HCT116 (cell line): ENCODE results near the gene SLC6A7. TPM values are rescaled to one million over a fixed set of nuclear protein-coding genes. Genes with fewer than 3 reads are reported as not detected.

ENCODE experiments used
- ATAC-seq: fragments of 200-7000 bp; cut with Tn5 transposase; 2 replicates; pipeline ENCODE4 v1.9.1; 2020; ENCODE audit warnings: mild to moderate bottlenecking, moderate library complexity
- BruUV-seq: library from RNA; stranded (reverse); fragments of 400-500 nt; replicated peaks from 2 replicates; lab custom pipeline; 2021; lab: Mats Ljungman, UMichigan
- CTCF ChIA-PET: fragments of 300-600 bp; sonication (Branson Sonifier 250); formaldehyde crosslinking; loops from one replicate; lab custom pipeline; 2021; ENCODE audit warnings: antibody characterized with exemption; lab: Charles Lee
- POLR2A ChIA-PET: fragments of 300-600, 350-600 bp; sonication (Branson Sonifier 250); formaldehyde crosslinking; loops from one replicate; lab custom pipeline; 2021; ENCODE audit warnings: antibody characterized with exemption; lab: Charles Lee
- RAD21 ChIA-PET, 2 experiments: fragments of 300-600 bp; sonication (Branson Sonifier 250); formaldehyde crosslinking; loops; one replicate each; lab custom pipeline; 2023; ENCODE audit warnings: low total read pairs in 2 of 2; ENCODE audit not compliant: uncharacterized antibody in 2 of 2, unreplicated experiment in 2 of 2, low non-redundant PET in 1 of 2; lab: Charles Lee
- DNase-seq: peaks from one replicate; pipeline ENCODE4 v3.0.0-alpha.2; 2010; ENCODE audit warnings: low read depth, low spot score
- H2AFZ ChIP-seq: fragments of 200-600 bp; shearing (Covaris generic), sonication (generic); 2 replicates; pipeline ENCODE4 v1.6.1; 2017; ENCODE audit warnings: low read depth, mixed run types, mixed read lengths, antibody characterized with exemption, low read length; ENCODE audit not compliant: poor library complexity, severe bottlenecking
- H3K27ac ChIP-seq: 2 replicates; pipeline ENCODE4 v1.5.1; 2012; ENCODE audit warnings: low read depth, low read length
- H3K27me3 ChIP-seq: fragments of 200-600 bp; sonication (generic); 2 replicates; pipeline ENCODE4 v1.6.1; 2016; ENCODE audit warnings: mixed run types, low read length, mixed read lengths; ENCODE audit not compliant: insufficient read depth
- H3K36me3 ChIP-seq, 2 experiments: fragments of 200-500 bp in 1 of 2; fragments of 200-600 bp in 1 of 2; sonication (Bioruptor generic) in 1 of 2; sonication (generic) in 1 of 2; 2 replicates each; pipeline versions ENCODE4 v1.5.1 to v1.6.1; 2014 to 2016; ENCODE audit warnings: low read length in 2 of 2, inconsistent platforms in 1 of 2, mixed read lengths in 1 of 2, mixed run types in 1 of 2; ENCODE audit not compliant: insufficient read depth in 2 of 2, control insufficient read depth in 1 of 2
- H3K4me1 ChIP-seq, 2 experiments: fragments of 200-600 bp in 1 of 2; sonication (generic) in 1 of 2; 2 replicates each; pipeline versions ENCODE4 v1.5.1 to v1.6.1; 2012 to 2017; ENCODE audit warnings: low read length in 2 of 2, inconsistent platforms in 1 of 2, mild to moderate bottlenecking in 1 of 2, mixed read lengths in 1 of 2, mixed run types in 1 of 2, moderate library complexity in 1 of 2; ENCODE audit not compliant: insufficient read depth in 2 of 2, control insufficient read depth in 1 of 2
- H3K4me2 ChIP-seq: fragments of 200-600 bp; sonication (generic); 2 replicates; pipeline ENCODE4 v1.6.1; 2017; ENCODE audit warnings: mixed run types, low read length, mixed read lengths
- H3K4me3 ChIP-seq, 2 experiments: fragments of 200-600 bp in 1 of 2; sonication (generic) in 1 of 2; replicated peaks in 1 of 2; 2 replicates each; pipeline ENCODE4 v1.5.1; 2011 to 2016; ENCODE audit warnings: low read length in 2 of 2, control low read depth in 1 of 2, low read depth in 1 of 2, mild to moderate bottlenecking in 1 of 2, mixed read lengths in 1 of 2, mixed run types in 1 of 2
- H3K79me2 ChIP-seq: fragments of 200-600 bp; sonication (generic); 2 replicates; pipeline ENCODE4 v1.6.1; 2017; ENCODE audit warnings: mild to moderate bottlenecking, mixed run types, low read length, moderate library complexity, mixed read lengths; ENCODE audit not compliant: insufficient read depth
- H3K9ac ChIP-seq: fragments of 200-600 bp; sonication (generic); 2 replicates; pipeline ENCODE4 v1.6.1; 2016; ENCODE audit warnings: low read length, mixed read lengths
- H3K9me2 ChIP-seq: fragments of 200-600 bp; sonication (generic), shearing (Covaris generic); 2 replicates; pipeline ENCODE4 v1.6.1; 2017; ENCODE audit warnings: mixed run types, mild to moderate bottlenecking, moderate library complexity; ENCODE audit not compliant: insufficient read depth
- H3K9me3 ChIP-seq, 2 experiments: fragments of 200-500 bp in 1 of 2; fragments of 200-600 bp in 1 of 2; sonication (Bioruptor generic) in 1 of 2; sonication (generic) in 1 of 2; 2 replicates each; pipeline ENCODE4 v1.6.1; 2014 to 2017; ENCODE audit warnings: low read length in 2 of 2, mixed read lengths in 2 of 2, inconsistent platforms in 1 of 2, low read depth in 1 of 2, mild to moderate bottlenecking in 1 of 2, mixed run types in 1 of 2, moderate library complexity in 1 of 2; ENCODE audit not compliant: control insufficient read depth in 1 of 2, insufficient read depth in 1 of 2
- H4K20me1 ChIP-seq: fragments of 200-600 bp; sonication (generic), shearing (Covaris generic); 2 replicates; pipeline ENCODE4 v1.6.1; 2017; ENCODE audit warnings: mixed run types, mild to moderate bottlenecking, moderate library complexity; ENCODE audit not compliant: insufficient read depth
- ATF3 ChIP-seq: IDR thresholded peaks from 2 replicates; pipeline ENCODE4 v1.6.1; 2012
- CBX3 ChIP-seq: IDR thresholded peaks from 2 replicates; pipeline ENCODE4 v1.6.1; 2012; ENCODE audit warnings: low read depth
- CEBPB ChIP-seq: IDR thresholded peaks from 2 replicates; pipeline ENCODE4 v1.6.1; 2012; ENCODE audit warnings: low read depth
- ELF1 ChIP-seq: IDR thresholded peaks from 2 replicates; pipeline ENCODE4 v1.6.1; 2012; ENCODE audit warnings: low read depth, borderline replicate concordance
- EZH2 ChIP-seq: fragments of 200-600 bp; sonication (generic); IDR thresholded peaks from 2 replicates; pipeline ENCODE4 v1.6.1; 2017; ENCODE audit warnings: antibody characterized with exemption, mixed run types
- FOSL1 ChIP-seq: IDR thresholded peaks from 2 replicates; pipeline ENCODE4 v1.6.1; 2012; ENCODE audit warnings: low read depth
- POLR2A ChIP-seq: IDR thresholded peaks from 2 replicates; pipeline ENCODE4 v1.7.0; 2011; ENCODE audit warnings: borderline replicate concordance; ENCODE audit not compliant: insufficient read depth, insufficient read length; ENCODE audit errors: extremely low read depth
- POLR2AphosphoS5 ChIP-seq: IDR thresholded peaks from 2 replicates; pipeline ENCODE4 v1.6.1; 2011; ENCODE audit warnings: mild to moderate bottlenecking, low read depth, low read length, moderate library complexity
- SIN3A ChIP-seq: IDR thresholded peaks from 2 replicates; pipeline ENCODE4 v1.6.1; 2012; ENCODE audit warnings: low read depth
- SP1 ChIP-seq: IDR thresholded peaks from 2 replicates; pipeline ENCODE4 v1.6.1; 2012; ENCODE audit warnings: low read depth
- SRF ChIP-seq: IDR thresholded peaks from 2 replicates; pipeline ENCODE4 v1.6.1; 2012; ENCODE audit warnings: low read depth
- TCF7L2 ChIP-seq: IDR thresholded peaks from 2 replicates; pipeline ENCODE4 v1.7.0; 2011; ENCODE audit warnings: borderline replicate concordance, inconsistent platforms; ENCODE audit not compliant: insufficient read depth, insufficient read length; ENCODE audit errors: extremely low read depth
- YY1 ChIP-seq: IDR thresholded peaks from 2 replicates; pipeline ENCODE4 v1.6.1; 2011; ENCODE audit warnings: low read length, low read depth, moderate library complexity, mild to moderate bottlenecking; ENCODE audit not compliant: insufficient replicate concordance; ENCODE audit errors: extremely low read depth
- ZBTB33 ChIP-seq: IDR thresholded peaks from 2 replicates; pipeline ENCODE4 v1.6.1; 2011; ENCODE audit warnings: mild to moderate bottlenecking, low read length, moderate library complexity; ENCODE audit not compliant: insufficient replicate concordance; ENCODE audit errors: extremely low read depth
- ZFX ChIP-seq: fragments of 450-650 bp; IDR thresholded peaks from 2 replicates; pipeline ENCODE4 v1.6.1; 2017
- ZNF274 ChIP-seq: fragments of 200-500 bp; sonication (Bioruptor generic); IDR thresholded peaks from 2 replicates; pipeline ENCODE4 v1.6.1; 2014; ENCODE audit warnings: mild to moderate bottlenecking, low read depth, low read length, inconsistent platforms
- intact Hi-C: fragments of 100-400 bp; cut with micrococcal nuclease; formaldehyde crosslinking; loops from 2 replicates; pipeline ENCODE4 v1.10.0; 2022
- total RNA-seq: library from RNA; stranded (reverse); gene quantifications from one replicate; pipeline ENCODE4 v1.2.1, GENCODE V29; 2021; ENCODE audit not compliant: unreplicated experiment
- TF ChIP-seq, protein P1 (sequence below), 3 experiments: fragments of 200-600 bp in 1 of 3; sonication (generic) in 1 of 3; IDR thresholded peaks in 2 of 3; conservative IDR thresholded peaks in 1 of 3; 2 replicates each; pipeline ENCODE4 v1.5.1; 2012 to 2017; ENCODE audit warnings: low read depth in 2 of 3, low read length in 2 of 3, antibody characterized with exemption in 1 of 3, borderline replicate concordance in 1 of 3, control low read depth in 1 of 3, mild to moderate bottlenecking in 1 of 3, mixed read lengths in 1 of 3, mixed run types in 1 of 3, moderate library complexity in 1 of 3; ENCODE audit not compliant: insufficient read depth in 1 of 3
- TF ChIP-seq, protein P2 (sequence below): IDR thresholded peaks from 2 replicates; pipeline ENCODE4 v1.6.1; 2012
- TF ChIP-seq, protein P3 (sequence below): IDR thresholded peaks from 2 replicates; pipeline ENCODE4 v1.6.1; 2012; ENCODE audit warnings: low read depth

Gene SLC6A7
- total RNA-seq, 1 experiment from 2014 or later: not detected

GRCh38 chr5:150213530-150213929, 23.7 kb downstream of the SLC6A7 start:
- RAD21 ChIA-PET: no interaction called here
- Histone ChIP-seq H4K20me1 (no peaks in the 10 kb centered on the region), H3K27ac (no peak overlapping the region), H3K9me3 (no peaks in the 10 kb centered on the region), H3K4me3 (no peak overlapping the region), H3K36me3 (no peaks in the 10 kb centered on the region), H3K4me1 (peaks cover 0 to 10% of the 10 kb centered on the region in 2 experiments; a peak in 2 of 4 replicates), H3K4me2 (no peak overlapping the region), H2AFZ (no peak overlapping the region)
- intact Hi-C loops: loop anchor here (10.0 kb wide), 2 partner anchors 169 to 209 kb away; partner anchors contain the start of genes HMGXB3 and TIGD6
- POLR2A ChIA-PET: no interaction called here
- no TSS peak for BruUV-seq
- no peak for DNase-seq
- ATAC-seq: no peak
- TF ChIP-seq, protein P1, sequence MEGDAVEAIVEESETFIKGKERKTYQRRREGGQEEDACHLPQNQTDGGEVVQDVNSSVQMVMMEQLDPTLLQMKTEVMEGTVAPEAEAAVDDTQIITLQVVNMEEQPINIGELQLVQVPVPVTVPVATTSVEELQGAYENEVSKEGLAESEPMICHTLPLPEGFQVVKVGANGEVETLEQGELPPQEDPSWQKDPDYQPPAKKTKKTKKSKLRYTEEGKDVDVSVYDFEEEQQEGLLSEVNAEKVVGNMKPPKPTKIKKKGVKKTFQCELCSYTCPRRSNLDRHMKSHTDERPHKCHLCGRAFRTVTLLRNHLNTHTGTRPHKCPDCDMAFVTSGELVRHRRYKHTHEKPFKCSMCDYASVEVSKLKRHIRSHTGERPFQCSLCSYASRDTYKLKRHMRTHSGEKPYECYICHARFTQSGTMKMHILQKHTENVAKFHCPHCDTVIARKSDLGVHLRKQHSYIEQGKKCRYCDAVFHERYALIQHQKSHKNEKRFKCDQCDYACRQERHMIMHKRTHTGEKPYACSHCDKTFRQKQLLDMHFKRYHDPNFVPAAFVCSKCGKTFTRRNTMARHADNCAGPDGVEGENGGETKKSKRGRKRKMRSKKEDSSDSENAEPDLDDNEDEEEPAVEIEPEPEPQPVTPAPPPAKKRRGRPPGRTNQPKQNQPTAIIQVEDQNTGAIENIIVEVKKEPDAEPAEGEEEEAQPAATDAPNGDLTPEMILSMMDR (IDR thresholded peaks at IDR 0.05 in 2 of 3, conservative IDR thresholded peaks at IDR 0.05 in 1 of 3; ENCODE audit: borderline replicate concordance in 1 of 3, insufficient read depth in 1 of 3, low read depth in 2 of 3, low read length in 2 of 3): no peak
- TF ChIP-seq ZBTB33 (no peak), TCF7L2 (no peak), SIN3A (no peak), ZFX (no peak), SP1 (no peak), CEBPB (no peak), YY1 (no peak), ATF3 (no peak), POLR2AphosphoS5 (no peak), EZH2 (no peak), POLR2A (no peak), CBX3 (no peak), SRF (no peak), ELF1 (no peak), ZNF274 (no peak), FOSL1 (no peak)
- TF ChIP-seq, protein P2, sequence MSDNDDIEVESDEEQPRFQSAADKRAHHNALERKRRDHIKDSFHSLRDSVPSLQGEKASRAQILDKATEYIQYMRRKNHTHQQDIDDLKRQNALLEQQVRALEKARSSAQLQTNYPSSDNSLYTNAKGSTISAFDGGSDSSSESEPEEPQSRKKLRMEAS: no peak
- TF ChIP-seq, protein P3, sequence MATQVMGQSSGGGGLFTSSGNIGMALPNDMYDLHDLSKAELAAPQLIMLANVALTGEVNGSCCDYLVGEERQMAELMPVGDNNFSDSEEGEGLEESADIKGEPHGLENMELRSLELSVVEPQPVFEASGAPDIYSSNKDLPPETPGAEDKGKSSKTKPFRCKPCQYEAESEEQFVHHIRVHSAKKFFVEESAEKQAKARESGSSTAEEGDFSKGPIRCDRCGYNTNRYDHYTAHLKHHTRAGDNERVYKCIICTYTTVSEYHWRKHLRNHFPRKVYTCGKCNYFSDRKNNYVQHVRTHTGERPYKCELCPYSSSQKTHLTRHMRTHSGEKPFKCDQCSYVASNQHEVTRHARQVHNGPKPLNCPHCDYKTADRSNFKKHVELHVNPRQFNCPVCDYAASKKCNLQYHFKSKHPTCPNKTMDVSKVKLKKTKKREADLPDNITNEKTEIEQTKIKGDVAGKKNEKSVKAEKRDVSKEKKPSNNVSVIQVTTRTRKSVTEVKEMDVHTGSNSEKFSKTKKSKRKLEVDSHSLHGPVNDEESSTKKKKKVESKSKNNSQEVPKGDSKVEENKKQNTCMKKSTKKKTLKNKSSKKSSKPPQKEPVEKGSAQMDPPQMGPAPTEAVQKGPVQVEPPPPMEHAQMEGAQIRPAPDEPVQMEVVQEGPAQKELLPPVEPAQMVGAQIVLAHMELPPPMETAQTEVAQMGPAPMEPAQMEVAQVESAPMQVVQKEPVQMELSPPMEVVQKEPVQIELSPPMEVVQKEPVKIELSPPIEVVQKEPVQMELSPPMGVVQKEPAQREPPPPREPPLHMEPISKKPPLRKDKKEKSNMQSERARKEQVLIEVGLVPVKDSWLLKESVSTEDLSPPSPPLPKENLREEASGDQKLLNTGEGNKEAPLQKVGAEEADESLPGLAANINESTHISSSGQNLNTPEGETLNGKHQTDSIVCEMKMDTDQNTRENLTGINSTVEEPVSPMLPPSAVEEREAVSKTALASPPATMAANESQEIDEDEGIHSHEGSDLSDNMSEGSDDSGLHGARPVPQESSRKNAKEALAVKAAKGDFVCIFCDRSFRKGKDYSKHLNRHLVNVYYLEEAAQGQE: no peak
- TF ChIP-seq, all 23 proteins: peak for 0
- H3K79me2 ChIP-seq: no peaks in the 10 kb centered on the region
- no peak overlapping the region for H3K9ac ChIP-seq
- no peaks in the 10 kb centered on the region for H3K9me2 ChIP-seq
- no peaks in the 10 kb centered on the region for H3K27me3 ChIP-seq
- CTCF ChIA-PET: no interaction called here
